T-cell (primary cell): ENCODE measurements around the gene TMEM170B. TPM values are rescaled to one million over a fixed set of nuclear protein-coding genes. Genes with fewer than 3 reads are reported as not detected.
"Not testable (repeated sequence)": the region's sequence is repeated elsewhere in the genome, so short reads cannot be mapped to it uniquely, and the experiment has no call there.

ENCODE experiments used
- ATAC-seq, 4 experiments: fragments of 200-7000 bp in 3 of 4; fragments of 150-1000 bp in 1 of 4; cut with Tn5 transposase; replicated peaks in 1 of 4; 1 replicate in 3 of 4; 2 replicates in 1 of 4; pipeline ENCODE4 v1.10.0; 2021; ENCODE audit warnings: moderate library complexity in 3 of 4, mild to moderate bottlenecking in 2 of 4, moderate number of reproducible peaks in 1 of 4
- CTCF ChIA-PET, 2 donors: fragments of 300-600 bp; sonication (Branson Sonifier 250); formaldehyde crosslinking; loops; one replicate each; lab custom pipeline; 2022; ENCODE audit warnings: antibody characterized with exemption in 2 of 2; lab: Charles Lee
- POLR2A ChIA-PET, 2 donors: fragments of 300-600 bp; sonication (Branson Sonifier 250); formaldehyde crosslinking; loops; one replicate each; lab custom pipeline; 2022; ENCODE audit warnings: antibody characterized with exemption in 2 of 2; lab: Charles Lee
- DNase-seq, 35 experiments: peaks; one replicate each; pipeline versions ENCODE4 v3.0.0 to v3.0.0-alpha.2; 2013 to 2023
- H3K27ac ChIP-seq: one replicate; pipeline ENCODE4 v1.5.1; 2013; ENCODE audit warnings: low read length
- H3K27me3 ChIP-seq, 2 experiments: replicated peaks in 1 of 2; 1 replicate in 1 of 2; 2 replicates in 1 of 2; pipeline versions ENCODE4 v1.6.1 to v1.7.0; 2013; ENCODE audit warnings: low read length in 1 of 2, mixed read lengths in 1 of 2; ENCODE audit not compliant: control insufficient read depth in 2 of 2, insufficient read depth in 2 of 2; ENCODE audit errors: extremely low read depth in 1 of 2
- H3K36me3 ChIP-seq, 2 donors: 1 replicate in 1 of 2; 2 replicates in 1 of 2; pipeline versions ENCODE4 v1.6.1 to v1.7.0; 2013; ENCODE audit warnings: low read length in 1 of 2; ENCODE audit not compliant: control insufficient read depth in 2 of 2, insufficient read depth in 1 of 2; ENCODE audit errors: extremely low read depth in 1 of 2
- H3K4me1 ChIP-seq, 2 experiments: 1 replicate in 1 of 2; 2 replicates in 1 of 2; pipeline versions ENCODE4 v1.6.1 to v1.7.0; 2013; ENCODE audit warnings: low read length in 2 of 2, mixed read lengths in 1 of 2; ENCODE audit not compliant: insufficient read depth in 2 of 2, control insufficient read depth in 1 of 2; ENCODE audit errors: extremely low read depth in 1 of 2
- H3K4me3 ChIP-seq, 2 donors: 1 replicate in 1 of 2; 2 replicates in 1 of 2; pipeline versions ENCODE4 v1.5.1 to v1.7.0; 2013; ENCODE audit warnings: mild to moderate bottlenecking in 2 of 2, low read length in 1 of 2, moderate library complexity in 1 of 2; ENCODE audit not compliant: control insufficient read depth in 1 of 2; ENCODE audit errors: extremely low read depth in 1 of 2
- H3K9me3 ChIP-seq: 2 replicates; pipeline ENCODE4 v1.7.0; 2013
- H3K27ac Mint-ChIP-seq, 2 donors: one replicate each; pipeline ENCODE4 v1.8.0; 2020 to 2021; ENCODE audit warnings: mild to moderate bottlenecking in 2 of 2, mixed read lengths in 2 of 2
- H3K27me3 Mint-ChIP-seq, 2 donors: one replicate each; pipeline ENCODE4 v1.8.0; 2021 to 2022; ENCODE audit warnings: mixed read lengths in 2 of 2
- H3K36me3 Mint-ChIP-seq: one replicate; pipeline ENCODE4 v1.8.0; 2021; ENCODE audit warnings: mixed read lengths
- H3K4me1 Mint-ChIP-seq, 3 donors: one replicate each; pipeline ENCODE4 v1.8.0; 2020 to 2022; ENCODE audit warnings: mixed read lengths in 3 of 3, mild to moderate bottlenecking in 1 of 3
- H3K4me3 Mint-ChIP-seq, 3 donors: one replicate each; pipeline ENCODE4 v1.8.0; 2020 to 2022; ENCODE audit warnings: mild to moderate bottlenecking in 3 of 3, mixed read lengths in 3 of 3, moderate library complexity in 3 of 3
- H3K9me3 Mint-ChIP-seq, 3 donors: one replicate each; pipeline ENCODE4 v1.8.0; 2020 to 2022; ENCODE audit warnings: mixed read lengths in 3 of 3
- WGBS: methylation state at CpG from one replicate; pipeline ENCODE4 v1.1.5; 2013; ENCODE audit warnings: missing lambda C conversion rate; ENCODE audit not compliant: insufficient coverage; 5-methylcytosine and 5-hydroxymethylcytosine counted together
- total RNA-seq, 35 experiments: library from RNA in 6 of 35; stranded (reverse) in 6 of 35; fragments of 120-200 nt in 1 of 35; gene quantifications; one replicate each; pipeline versions ENCODE4 v1.2.1 to v1.2.4 and lab custom pipeline; 2013 to 2026

Gene TMEM170B
- total RNA-seq, 5 donors from 2014 or later (not counting 1 experiment from before 2014, with no cell fraction given): 1.4 to 2.4 (median 1.9) TPM

DNA sequence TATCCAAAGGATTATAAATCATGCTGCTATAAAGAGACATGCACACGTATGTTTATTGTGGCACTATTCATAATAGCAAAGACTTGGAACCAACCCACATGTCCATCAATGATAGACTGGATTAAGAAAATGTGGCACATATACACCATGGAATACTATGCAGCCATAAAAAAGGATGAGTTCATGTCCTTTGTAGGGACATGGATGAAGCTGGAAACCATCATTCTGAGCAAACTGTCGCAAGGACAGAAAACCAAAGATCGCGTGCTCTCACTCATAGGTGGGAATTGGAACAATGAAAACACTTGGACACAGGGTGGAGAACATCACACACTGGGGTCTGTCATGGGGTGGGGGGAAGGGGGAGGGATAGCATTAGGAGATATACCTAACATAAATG, 11.0 kb downstream of the TMEM170B start:
- H3K27me3 ChIP-seq, H3K4me3 Mint-ChIP-seq, DNase-seq, H3K4me1 ChIP-seq, H3K27ac ChIP-seq, H3K27ac Mint-ChIP-seq, H3K36me3 Mint-ChIP-seq, H3K9me3 ChIP-seq, H3K4me1 Mint-ChIP-seq, H3K36me3 ChIP-seq, POLR2A ChIA-PET, CTCF ChIA-PET, H3K27me3 Mint-ChIP-seq, H3K4me3 ChIP-seq, ATAC-seq, H3K9me3 Mint-ChIP-seq: not testable (repeated sequence)
- WGBS: 100% methylated on average over 3 of the region's 4 CpGs

GRCh38 chr6:11551053-11551452, 13.5 kb downstream of the TMEM170B start:
- Histone ChIP-seq H3K27me3 (no peaks in the 10 kb centered on the region), H3K4me3 (no peak overlapping the region), H3K9me3 (no peaks in the 10 kb centered on the region), H3K4me1 (no peaks in the 10 kb centered on the region), H3K36me3 (no peaks in the 10 kb centered on the region), H3K27ac (no peak overlapping the region)
- Mint-ChIP-seq H3K27me3 (no peaks in the 10 kb centered on the region), H3K9me3 (no peaks in the 10 kb centered on the region), H3K36me3 (no peaks in the 10 kb centered on the region), H3K4me3 (no peak overlapping the region), H3K4me1 (no peaks in the 10 kb centered on the region), H3K27ac (no peak overlapping the region)
- POLR2A ChIA-PET: no interaction called here
- DNase-seq: no peak
- WGBS: 89% methylated on average over 1 of the region's 1 CpG
- CTCF ChIA-PET: interaction anchor here in 1 of 2 donors (1.0 kb wide), 2 partner anchors 33 to 59 kb away, joined by 3 read pairs; no protein-coding TSS in a partner anchor
- no peak for ATAC-seq

GRCh38 chr6:11552442-11552841, 14.9 kb downstream of the TMEM170B start:
- ChIA-PET POLR2A (no interaction called here), CTCF (no interaction called here)
- H3K9me3 ChIP-seq: no peaks in the 10 kb centered on the region
- no peaks in the 10 kb centered on the region for H3K9me3 Mint-ChIP-seq
- H3K27ac Mint-ChIP-seq: no peak overlapping the region
- ATAC-seq (no peak), DNase-seq (no peak)
- H3K4me1 Mint-ChIP-seq: no peaks in the 10 kb centered on the region
- H3K4me1 ChIP-seq: no peaks in the 10 kb centered on the region
- H3K27me3 Mint-ChIP-seq: no peaks in the 10 kb centered on the region
- no peaks in the 10 kb centered on the region for H3K36me3 Mint-ChIP-seq
- H3K36me3 ChIP-seq: no peaks in the 10 kb centered on the region
- no peak overlapping the region for H3K27ac ChIP-seq
- no peaks in the 10 kb centered on the region for H3K27me3 ChIP-seq
- H3K4me3 ChIP-seq: no peak overlapping the region
- H3K4me3 Mint-ChIP-seq: no peak overlapping the region

DNA sequence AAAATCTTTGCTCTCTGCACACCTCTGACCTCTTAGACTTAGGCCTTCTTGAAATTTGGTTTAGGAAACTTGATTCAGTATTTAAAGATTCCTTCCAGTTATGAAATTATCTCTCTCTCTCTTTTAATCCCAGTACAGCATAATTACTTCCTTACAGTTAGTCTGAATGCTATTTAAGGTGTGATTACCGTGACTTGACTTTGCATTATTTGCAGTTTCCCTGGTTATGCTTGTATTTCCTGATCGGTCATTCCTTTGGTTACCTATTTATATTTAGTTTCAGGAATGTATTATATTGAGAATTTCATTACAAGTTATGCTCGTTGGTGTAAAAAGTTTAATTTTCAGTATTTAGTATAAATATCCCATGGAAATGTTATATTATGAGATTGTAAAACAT, 16.3 kb downstream of the TMEM170B start:
- no peaks in the 10 kb centered on the region for H3K9me3 Mint-ChIP-seq

DNA sequence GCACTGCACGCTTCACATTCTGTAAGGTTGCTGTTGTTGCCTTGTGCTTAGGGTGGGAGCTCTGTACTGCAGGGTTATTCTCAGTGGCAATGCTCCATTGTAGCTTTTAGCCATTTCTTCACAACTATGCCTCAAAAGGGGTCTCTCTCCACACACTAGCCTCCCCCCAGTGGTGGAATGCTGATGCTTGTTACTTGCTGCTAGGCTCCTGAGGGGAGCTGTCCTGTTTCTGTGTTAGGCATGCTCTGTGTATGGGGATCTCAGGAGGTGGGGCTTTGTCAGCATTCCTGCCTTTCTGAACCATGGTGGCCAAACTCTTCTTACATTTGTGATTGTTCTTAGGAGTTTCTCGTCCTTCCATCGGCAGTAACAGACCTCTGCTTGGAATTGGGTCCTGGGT, 18.8 kb downstream of the TMEM170B start:
- CTCF ChIA-PET: no interaction called here

More for the DNA sequence above, 16.3 kb downstream of the TMEM170B start:
- ATAC-seq (no peak), DNase-seq (no peak)
- Mint-ChIP-seq H3K4me1 (no peaks in the 10 kb centered on the region), H3K27me3 (no peaks in the 10 kb centered on the region), H3K36me3 (no peaks in the 10 kb centered on the region), H3K4me3 (no peak overlapping the region), H3K27ac (no peak overlapping the region)
- no peaks in the 10 kb centered on the region for H3K36me3 ChIP-seq
- H3K27me3 ChIP-seq: no peaks in the 10 kb centered on the region
- CTCF ChIA-PET: no interaction called here
- H3K27ac ChIP-seq: no peak overlapping the region
- H3K9me3 ChIP-seq: no peaks in the 10 kb centered on the region
- POLR2A ChIA-PET: no interaction called here
- H3K4me3 ChIP-seq: no peak overlapping the region
- no CpG with 5 or more reads among the region's 3 CpGs for WGBS
- no peaks in the 10 kb centered on the region for H3K4me1 ChIP-seq

DNA sequence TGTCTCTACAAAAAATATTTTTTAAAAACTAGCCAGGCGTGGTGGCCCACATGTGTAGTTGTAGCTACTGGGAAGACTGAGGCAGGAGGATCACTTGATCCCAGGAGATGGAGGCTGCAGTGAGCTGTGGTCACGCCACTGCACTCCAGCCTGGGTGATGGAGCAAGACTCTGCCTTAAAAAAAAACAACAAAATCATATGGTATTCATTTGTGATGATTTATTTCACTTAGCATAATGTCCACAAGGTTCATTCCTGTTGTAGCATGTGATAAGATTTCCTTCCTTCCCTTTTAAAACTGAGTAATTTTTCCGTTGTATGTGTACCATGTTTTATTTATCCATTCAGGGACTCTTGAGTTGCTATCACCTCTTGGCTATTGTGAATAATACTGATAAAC, 26.2 kb downstream of the TMEM170B start:
- Mint-ChIP-seq H3K9me3 (no peaks in the 10 kb centered on the region), H3K36me3 (peaks cover 18% of the 10 kb centered on the region), H3K27me3 (no peaks in the 10 kb centered on the region), H3K4me3 (no peak overlapping the region), H3K27ac (no peak overlapping the region), H3K4me1 (no peaks in the 10 kb centered on the region)
- ChIA-PET POLR2A (no interaction called here), CTCF (no interaction called here)
- no peaks in the 10 kb centered on the region for H3K4me1 ChIP-seq
- no peak for DNase-seq
- no peak overlapping the region for H3K4me3 ChIP-seq
- H3K9me3 ChIP-seq: no peaks in the 10 kb centered on the region
- peaks cover 0 to 2% of the 10 kb centered on the region in 2 experiments for H3K27me3 ChIP-seq
- 100% methylated on average over 1 of the region's 3 CpGs for WGBS
- no peak for ATAC-seq
- H3K27ac ChIP-seq: no peak overlapping the region
- no peaks in the 10 kb centered on the region for H3K36me3 ChIP-seq

More for the DNA sequence above, 18.8 kb downstream of the TMEM170B start:
- DNase-seq (no peak), ATAC-seq (no peak)
- Mint-ChIP-seq H3K36me3 (no peaks in the 10 kb centered on the region), H3K27ac (no peak overlapping the region), H3K9me3 (no peaks in the 10 kb centered on the region), H3K4me3 (no peak overlapping the region), H3K4me1 (no peaks in the 10 kb centered on the region), H3K27me3 (no peaks in the 10 kb centered on the region)
- no peaks in the 10 kb centered on the region for H3K4me1 ChIP-seq
- WGBS: no CpG with 5 or more reads among the region's 3 CpGs
- no peak overlapping the region for H3K4me3 ChIP-seq
- peaks cover 0 to 2% of the 10 kb centered on the region in 2 experiments for H3K27me3 ChIP-seq
- H3K9me3 ChIP-seq: no peaks in the 10 kb centered on the region
- POLR2A ChIA-PET: interaction anchor here (1.0 kb wide), 2 partner anchors 10 to 215 kb away, joined by 4 read pairs; no protein-coding TSS in a partner anchor
- H3K27ac ChIP-seq: no peak overlapping the region
- H3K36me3 ChIP-seq: no peaks in the 10 kb centered on the region

GRCh38 chr6:11566609-11567008, 29.1 kb downstream of the TMEM170B start:
- Histone ChIP-seq H3K4me1 (no peaks in the 10 kb centered on the region), H3K36me3 (no peaks in the 10 kb centered on the region), H3K4me3 (no peak overlapping the region), H3K27ac (no peak overlapping the region), H3K27me3 (no peaks in the 10 kb centered on the region), H3K9me3 (no peaks in the 10 kb centered on the region)
- CTCF ChIA-PET: interaction anchor here in 1 of 2 donors (1.0 kb wide), 1 partner anchor 9 kb away, joined by 3 read pairs; no protein-coding TSS in a partner anchor
- H3K4me3 Mint-ChIP-seq: no peak overlapping the region
- WGBS: 100% methylated on average over 1 of the region's 8 CpGs
- H3K36me3 Mint-ChIP-seq: peaks cover 18% of the 10 kb centered on the region
- no peaks in the 10 kb centered on the region for H3K27me3 Mint-ChIP-seq
- ATAC-seq: no peak
- H3K9me3 Mint-ChIP-seq: no peaks in the 10 kb centered on the region
- H3K4me1 Mint-ChIP-seq: no peaks in the 10 kb centered on the region
- DNase-seq: no peak
- H3K27ac Mint-ChIP-seq: no peak overlapping the region
- POLR2A ChIA-PET: no interaction called here
